ENCODE results near the gene SUSD1.
"Not testable (repeated sequence)": the region's sequence is repeated elsewhere in the genome, so short reads cannot be mapped to it uniquely, and the experiment has no call there.

GRCh38 chr9:112128399-112128798 lies 46.7 kb downstream of the SUSD1 start:
- not testable (repeated sequence) for TF ChIP-seq POLR2A (IDR thresholded peaks at IDR 0.05)
- TF ChIP-seq, protein P1, sequence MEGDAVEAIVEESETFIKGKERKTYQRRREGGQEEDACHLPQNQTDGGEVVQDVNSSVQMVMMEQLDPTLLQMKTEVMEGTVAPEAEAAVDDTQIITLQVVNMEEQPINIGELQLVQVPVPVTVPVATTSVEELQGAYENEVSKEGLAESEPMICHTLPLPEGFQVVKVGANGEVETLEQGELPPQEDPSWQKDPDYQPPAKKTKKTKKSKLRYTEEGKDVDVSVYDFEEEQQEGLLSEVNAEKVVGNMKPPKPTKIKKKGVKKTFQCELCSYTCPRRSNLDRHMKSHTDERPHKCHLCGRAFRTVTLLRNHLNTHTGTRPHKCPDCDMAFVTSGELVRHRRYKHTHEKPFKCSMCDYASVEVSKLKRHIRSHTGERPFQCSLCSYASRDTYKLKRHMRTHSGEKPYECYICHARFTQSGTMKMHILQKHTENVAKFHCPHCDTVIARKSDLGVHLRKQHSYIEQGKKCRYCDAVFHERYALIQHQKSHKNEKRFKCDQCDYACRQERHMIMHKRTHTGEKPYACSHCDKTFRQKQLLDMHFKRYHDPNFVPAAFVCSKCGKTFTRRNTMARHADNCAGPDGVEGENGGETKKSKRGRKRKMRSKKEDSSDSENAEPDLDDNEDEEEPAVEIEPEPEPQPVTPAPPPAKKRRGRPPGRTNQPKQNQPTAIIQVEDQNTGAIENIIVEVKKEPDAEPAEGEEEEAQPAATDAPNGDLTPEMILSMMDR (IDR thresholded peaks at IDR 0.05) = not testable (repeated sequence)

Measured in transverse colon (tissue), 3 donors.